Measurements from ENCODE around the gene ABLIM2. TPM values are rescaled to one million over a fixed set of nuclear protein-coding genes. Genes with fewer than 3 reads are reported as not detected.

The ABLIM2 gene
- total and polyA plus RNA-seq, 2 experiments from 2014 or later, result 1.5 to 4.3 TPM

DNA sequence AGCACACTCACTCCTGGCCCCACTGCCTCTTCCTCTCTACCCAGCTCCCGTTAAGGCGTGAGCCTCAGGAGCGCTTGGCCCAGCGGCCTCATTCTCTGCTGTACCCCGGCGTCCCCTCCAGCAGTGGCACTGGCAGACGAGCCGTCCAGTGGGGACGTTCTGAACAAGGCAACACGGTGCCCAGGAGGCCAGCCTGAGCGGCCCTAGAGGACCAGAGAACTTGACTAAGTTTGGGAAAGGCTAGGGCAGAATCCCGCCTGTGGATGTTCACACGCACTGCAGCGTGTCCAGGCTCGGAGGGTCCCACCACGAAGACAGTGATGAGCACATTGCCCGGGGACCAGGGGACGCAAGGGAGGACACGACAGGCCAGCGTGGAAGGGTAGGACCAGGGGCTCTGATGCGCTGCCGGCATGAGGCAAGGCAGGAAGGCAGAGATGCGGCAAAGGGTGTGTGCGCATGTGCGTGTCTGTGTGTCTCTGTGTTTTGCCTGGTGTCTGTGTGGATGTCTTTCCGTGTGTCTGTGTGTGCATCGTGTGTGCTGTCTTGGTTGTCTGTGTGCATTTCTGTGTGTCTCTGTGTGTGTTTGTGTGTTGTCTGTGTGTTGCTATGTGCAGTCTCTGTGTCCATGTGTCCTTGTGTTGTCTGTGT is 89.4 kb downstream of the ABLIM2 start:
- no peak for TF ChIP-seq EZH2phosphoT487 (IDR thresholded peaks at IDR 0.05; ENCODE audit: unreplicated experiment)
- no peak for TF ChIP-seq STAT1 (IDR thresholded peaks at IDR 0.05; ENCODE audit: unreplicated experiment)
- TF ChIP-seq, protein P1, sequence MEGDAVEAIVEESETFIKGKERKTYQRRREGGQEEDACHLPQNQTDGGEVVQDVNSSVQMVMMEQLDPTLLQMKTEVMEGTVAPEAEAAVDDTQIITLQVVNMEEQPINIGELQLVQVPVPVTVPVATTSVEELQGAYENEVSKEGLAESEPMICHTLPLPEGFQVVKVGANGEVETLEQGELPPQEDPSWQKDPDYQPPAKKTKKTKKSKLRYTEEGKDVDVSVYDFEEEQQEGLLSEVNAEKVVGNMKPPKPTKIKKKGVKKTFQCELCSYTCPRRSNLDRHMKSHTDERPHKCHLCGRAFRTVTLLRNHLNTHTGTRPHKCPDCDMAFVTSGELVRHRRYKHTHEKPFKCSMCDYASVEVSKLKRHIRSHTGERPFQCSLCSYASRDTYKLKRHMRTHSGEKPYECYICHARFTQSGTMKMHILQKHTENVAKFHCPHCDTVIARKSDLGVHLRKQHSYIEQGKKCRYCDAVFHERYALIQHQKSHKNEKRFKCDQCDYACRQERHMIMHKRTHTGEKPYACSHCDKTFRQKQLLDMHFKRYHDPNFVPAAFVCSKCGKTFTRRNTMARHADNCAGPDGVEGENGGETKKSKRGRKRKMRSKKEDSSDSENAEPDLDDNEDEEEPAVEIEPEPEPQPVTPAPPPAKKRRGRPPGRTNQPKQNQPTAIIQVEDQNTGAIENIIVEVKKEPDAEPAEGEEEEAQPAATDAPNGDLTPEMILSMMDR (conservative IDR thresholded peaks at IDR 0.05; ENCODE audit: low read depth in 2 of 2), result no peak
- no peak for TF ChIP-seq JUNB (IDR thresholded peaks at IDR 0.05; ENCODE audit: unreplicated experiment)
- TF ChIP-seq, protein P2, sequence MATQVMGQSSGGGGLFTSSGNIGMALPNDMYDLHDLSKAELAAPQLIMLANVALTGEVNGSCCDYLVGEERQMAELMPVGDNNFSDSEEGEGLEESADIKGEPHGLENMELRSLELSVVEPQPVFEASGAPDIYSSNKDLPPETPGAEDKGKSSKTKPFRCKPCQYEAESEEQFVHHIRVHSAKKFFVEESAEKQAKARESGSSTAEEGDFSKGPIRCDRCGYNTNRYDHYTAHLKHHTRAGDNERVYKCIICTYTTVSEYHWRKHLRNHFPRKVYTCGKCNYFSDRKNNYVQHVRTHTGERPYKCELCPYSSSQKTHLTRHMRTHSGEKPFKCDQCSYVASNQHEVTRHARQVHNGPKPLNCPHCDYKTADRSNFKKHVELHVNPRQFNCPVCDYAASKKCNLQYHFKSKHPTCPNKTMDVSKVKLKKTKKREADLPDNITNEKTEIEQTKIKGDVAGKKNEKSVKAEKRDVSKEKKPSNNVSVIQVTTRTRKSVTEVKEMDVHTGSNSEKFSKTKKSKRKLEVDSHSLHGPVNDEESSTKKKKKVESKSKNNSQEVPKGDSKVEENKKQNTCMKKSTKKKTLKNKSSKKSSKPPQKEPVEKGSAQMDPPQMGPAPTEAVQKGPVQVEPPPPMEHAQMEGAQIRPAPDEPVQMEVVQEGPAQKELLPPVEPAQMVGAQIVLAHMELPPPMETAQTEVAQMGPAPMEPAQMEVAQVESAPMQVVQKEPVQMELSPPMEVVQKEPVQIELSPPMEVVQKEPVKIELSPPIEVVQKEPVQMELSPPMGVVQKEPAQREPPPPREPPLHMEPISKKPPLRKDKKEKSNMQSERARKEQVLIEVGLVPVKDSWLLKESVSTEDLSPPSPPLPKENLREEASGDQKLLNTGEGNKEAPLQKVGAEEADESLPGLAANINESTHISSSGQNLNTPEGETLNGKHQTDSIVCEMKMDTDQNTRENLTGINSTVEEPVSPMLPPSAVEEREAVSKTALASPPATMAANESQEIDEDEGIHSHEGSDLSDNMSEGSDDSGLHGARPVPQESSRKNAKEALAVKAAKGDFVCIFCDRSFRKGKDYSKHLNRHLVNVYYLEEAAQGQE (IDR thresholded peaks at IDR 0.05; ENCODE audit: unreplicated experiment), result no peak
- TF ChIP-seq POLR2AphosphoS5 (IDR thresholded peaks at IDR 0.05; ENCODE audit: low read depth), result no peak
- TF ChIP-seq EZH2 (IDR thresholded peaks at IDR 0.05; ENCODE audit: low read depth, unreplicated experiment), result no peak
- TF ChIP-seq, protein P3, sequence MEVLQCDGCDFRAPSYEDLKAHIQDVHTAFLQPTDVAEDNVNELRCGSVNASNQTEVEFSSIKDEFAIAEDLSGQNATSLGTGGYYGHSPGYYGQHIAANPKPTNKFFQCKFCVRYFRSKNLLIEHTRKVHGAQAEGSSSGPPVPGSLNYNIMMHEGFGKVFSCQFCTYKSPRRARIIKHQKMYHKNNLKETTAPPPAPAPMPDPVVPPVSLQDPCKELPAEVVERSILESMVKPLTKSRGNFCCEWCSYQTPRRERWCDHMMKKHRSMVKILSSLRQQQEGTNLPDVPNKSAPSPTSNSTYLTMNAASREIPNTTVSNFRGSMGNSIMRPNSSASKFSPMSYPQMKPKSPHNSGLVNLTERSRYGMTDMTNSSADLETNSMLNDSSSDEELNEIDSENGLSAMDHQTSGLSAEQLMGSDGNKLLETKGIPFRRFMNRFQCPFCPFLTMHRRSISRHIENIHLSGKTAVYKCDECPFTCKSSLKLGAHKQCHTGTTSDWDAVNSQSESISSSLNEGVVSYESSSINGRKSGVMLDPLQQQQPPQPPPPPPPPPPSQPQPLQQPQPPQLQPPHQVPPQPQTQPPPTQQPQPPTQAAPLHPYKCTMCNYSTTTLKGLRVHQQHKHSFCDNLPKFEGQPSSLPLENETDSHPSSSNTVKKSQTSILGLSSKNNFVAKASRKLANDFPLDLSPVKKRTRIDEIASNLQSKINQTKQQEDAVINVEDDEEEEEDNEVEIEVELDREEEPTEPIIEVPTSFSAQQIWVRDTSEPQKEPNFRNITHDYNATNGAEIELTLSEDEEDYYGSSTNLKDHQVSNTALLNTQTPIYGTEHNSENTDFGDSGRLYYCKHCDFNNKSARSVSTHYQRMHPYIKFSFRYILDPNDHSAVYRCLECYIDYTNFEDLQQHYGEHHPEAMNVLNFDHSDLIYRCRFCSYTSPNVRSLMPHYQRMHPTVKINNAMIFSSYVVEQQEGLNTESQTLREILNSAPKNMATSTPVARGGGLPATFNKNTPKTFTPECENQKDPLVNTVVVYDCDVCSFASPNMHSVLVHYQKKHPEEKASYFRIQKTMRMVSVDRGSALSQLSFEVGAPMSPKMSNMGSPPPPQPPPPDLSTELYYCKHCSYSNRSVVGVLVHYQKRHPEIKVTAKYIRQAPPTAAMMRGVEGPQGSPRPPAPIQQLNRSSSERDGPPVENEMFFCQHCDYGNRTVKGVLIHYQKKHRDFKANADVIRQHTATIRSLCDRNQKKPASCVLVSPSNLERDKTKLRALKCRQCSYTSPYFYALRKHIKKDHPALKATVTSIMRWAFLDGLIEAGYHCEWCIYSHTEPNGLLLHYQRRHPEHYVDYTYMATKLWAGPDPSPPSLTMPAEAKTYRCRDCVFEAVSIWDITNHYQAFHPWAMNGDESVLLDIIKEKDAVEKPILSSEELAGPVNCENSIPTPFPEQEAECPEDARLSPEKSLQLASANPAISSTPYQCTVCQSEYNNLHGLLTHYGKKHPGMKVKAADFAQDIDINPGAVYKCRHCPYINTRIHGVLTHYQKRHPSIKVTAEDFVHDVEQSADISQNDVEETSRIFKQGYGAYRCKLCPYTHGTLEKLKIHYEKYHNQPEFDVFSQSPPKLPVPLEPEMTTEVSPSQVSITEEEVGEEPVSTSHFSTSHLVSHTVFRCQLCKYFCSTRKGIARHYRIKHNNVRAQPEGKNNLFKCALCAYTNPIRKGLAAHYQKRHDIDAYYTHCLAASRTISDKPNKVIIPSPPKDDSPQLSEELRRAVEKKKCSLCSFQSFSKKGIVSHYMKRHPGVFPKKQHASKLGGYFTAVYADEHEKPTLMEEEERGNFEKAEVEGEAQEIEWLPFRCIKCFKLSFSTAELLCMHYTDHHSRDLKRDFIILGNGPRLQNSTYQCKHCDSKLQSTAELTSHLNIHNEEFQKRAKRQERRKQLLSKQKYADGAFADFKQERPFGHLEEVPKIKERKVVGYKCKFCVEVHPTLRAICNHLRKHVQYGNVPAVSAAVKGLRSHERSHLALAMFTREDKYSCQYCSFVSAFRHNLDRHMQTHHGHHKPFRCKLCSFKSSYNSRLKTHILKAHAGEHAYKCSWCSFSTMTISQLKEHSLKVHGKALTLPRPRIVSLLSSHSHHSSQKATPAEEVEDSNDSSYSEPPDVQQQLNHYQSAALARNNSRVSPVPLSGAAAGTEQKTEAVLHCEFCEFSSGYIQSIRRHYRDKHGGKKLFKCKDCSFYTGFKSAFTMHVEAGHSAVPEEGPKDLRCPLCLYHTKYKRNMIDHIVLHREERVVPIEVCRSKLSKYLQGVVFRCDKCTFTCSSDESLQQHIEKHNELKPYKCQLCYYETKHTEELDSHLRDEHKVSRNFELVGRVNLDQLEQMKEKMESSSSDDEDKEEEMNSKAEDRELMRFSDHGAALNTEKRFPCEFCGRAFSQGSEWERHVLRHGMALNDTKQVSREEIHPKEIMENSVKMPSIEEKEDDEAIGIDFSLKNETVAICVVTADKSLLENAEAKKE (CRISPR knock-in tag; IDR thresholded peaks at IDR 0.05), result no peak
- no peak for TF ChIP-seq NANOG (IDR thresholded peaks at IDR 0.05; ENCODE audit: borderline replicate concordance)
- H3K4me2 ChIP-seq, result no peak overlapping the region
- no peaks in the 10 kb centered on the region for H4K20me1 ChIP-seq (replicated peaks; ENCODE audit: insufficient read depth)
- ATAC-seq, result no peak
- peaks cover under 1% of the 10 kb centered on the region; the same call in 1 of the 2 replicates for H3K36me3 ChIP-seq (ENCODE audit: insufficient read depth)
- 0 out of 2 replicates have a peak, but pooled peaks cover 3% of the 10 kb centered on the region for H3K4me1 ChIP-seq (ENCODE audit: insufficient read depth)
- H3K9me2 ChIP-seq (ENCODE audit: insufficient read depth), result no peaks in the 10 kb centered on the region
- H3K27ac Mint-ChIP-seq, result no peak overlapping the region
- no peaks in the 10 kb centered on the region for H3K79me2 ChIP-seq (replicated peaks; ENCODE audit: insufficient read depth)
- H3K27ac ChIP-seq (ENCODE audit: low read depth), result no peak overlapping the region
- no peak overlapping the region for H2AFZ ChIP-seq
- no peak overlapping the region for H3K4me3 Mint-ChIP-seq
- H3K36me3 Mint-ChIP-seq (ENCODE audit: low read depth), result peaks cover 10% of the 10 kb centered on the region
- H3K9me3 Mint-ChIP-seq, result peaks cover 15% of the 10 kb centered on the region
- no peaks in the 10 kb centered on the region for H3K27me3 ChIP-seq (ENCODE audit: insufficient read depth)
- peaks cover 9% of the 10 kb centered on the region for H3K4me1 Mint-ChIP-seq
- H3K4me3 ChIP-seq, result no peak overlapping the region
- peaks cover 13% of the 10 kb centered on the region for H3K27me3 Mint-ChIP-seq (ENCODE audit: insufficient read depth, low read depth, poor library complexity)
- no peak for DNase-seq (ENCODE audit: low spot score)
- H3F3A ChIP-seq (replicated peaks; ENCODE audit: low read depth), result no peaks in the 10 kb centered on the region
